ENCODE measurements around the gene GPR37. TPM values are rescaled to one million over a fixed set of nuclear protein-coding genes. Genes with fewer than 3 reads are reported as not detected.

Gene GPR37
- total RNA-seq, 4 donors from 2014 or later: 1.1 TPM; not detected in 2

GRCh38 chr7:124777268-124777667 lies 11.7 kb upstream of the GPR37 start:
- Histone ChIP-seq H3K36me3 (no peaks in the 10 kb centered on the region), H3K4me1 (no peaks in the 10 kb centered on the region), H3K9me3 (no peaks in the 10 kb centered on the region), H3K27me3 (peaks cover 3% of the 10 kb centered on the region), H3K4me3 (no peak overlapping the region), H3K27ac (no peak overlapping the region)
- in situ Hi-C loops (cut with MboI; ENCODE audit: low pct_ligation_motif_present in 1 of 4, low pct_unique_long_range_greater_than_20kb in 1 of 4, low sequenced_read_pairs in 3 of 4): loop anchor here in 2 of 4 donors (25.0 kb wide), 1 partner anchor 615 kb away; no protein-coding TSS in a partner anchor
- intact Hi-C loops (cut with DNase I; ENCODE audit: low total_unique reads): no loop called here
- 62 to 71% methylated on average over 2 of the region's 2 CpGs for whole genome bisulfite sequencing, 2 donors (ENCODE audit: low coverage in 1 of 2)
- TF ChIP-seq POLR2AphosphoS5 (IDR thresholded peaks at IDR 0.05) (no peak), EP300 (IDR thresholded peaks at IDR 0.05; ENCODE audit: low read depth) (no peak), POLR2A (IDR thresholded peaks at IDR 0.05) (no peak), CTCF (IDR thresholded peaks at IDR 0.05) (no peak)
- DNase-seq: no peak

- WGBS, 2 donors (ENCODE audit: low coverage in 1 of 2): 61 to 65% methylated on average over 2 of the region's 2 CpGs
- intact Hi-C loops (cut with DNase I; ENCODE audit: low total_unique reads): no loop called here
- Histone ChIP-seq H3K27ac (no peak overlapping the region), H3K27me3 (peaks cover 3% of the 10 kb centered on the region), H3K36me3 (no peaks in the 10 kb centered on the region), H3K9me3 (no peaks in the 10 kb centered on the region), H3K4me1 (no peaks in the 10 kb centered on the region), H3K4me3 (no peak overlapping the region)
- in situ Hi-C loops (cut with MboI; ENCODE audit: low pct_ligation_motif_present in 1 of 4, low pct_unique_long_range_greater_than_20kb in 1 of 4, low sequenced_read_pairs in 3 of 4): loop anchor here in 2 of 4 donors (25.0 kb wide), 1 partner anchor 614 kb away; no protein-coding TSS in a partner anchor
- no peak for DNase-seq
- TF ChIP-seq EP300 (IDR thresholded peaks at IDR 0.05; ENCODE audit: low read depth): no peak
- TF ChIP-seq POLR2AphosphoS5 (IDR thresholded peaks at IDR 0.05): no peak
- TF ChIP-seq CTCF (IDR thresholded peaks at IDR 0.05): no peak
- no peak for TF ChIP-seq POLR2A (IDR thresholded peaks at IDR 0.05)
Observed at GRCh38 chr7:124776153-124776552, 10.6 kb upstream of the GPR37 start.

GRCh38 chr7:124775422-124775821 lies 9.8 kb upstream of the GPR37 start:
- intact Hi-C loops (cut with DNase I; ENCODE audit: low total_unique reads) (no loop called here), in situ Hi-C loops (cut with MboI; ENCODE audit: low pct_ligation_motif_present in 1 of 4, low pct_unique_long_range_greater_than_20kb in 1 of 4, low sequenced_read_pairs in 3 of 4) (loop anchor here in 2 of 4 donors (25.0 kb wide), 1 partner anchor 613 kb away; no protein-coding TSS in a partner anchor)
- H3K4me3 ChIP-seq: no peak overlapping the region
- H3K27ac ChIP-seq: no peak overlapping the region
- no peaks in the 10 kb centered on the region for H3K4me1 ChIP-seq
- no peaks in the 10 kb centered on the region for H3K9me3 ChIP-seq
- H3K36me3 ChIP-seq: no peaks in the 10 kb centered on the region
- peaks cover 3% of the 10 kb centered on the region for H3K27me3 ChIP-seq
- DNase-seq: no peak
- TF ChIP-seq CTCF (IDR thresholded peaks at IDR 0.05) (no peak), POLR2A (IDR thresholded peaks at IDR 0.05) (no peak), POLR2AphosphoS5 (IDR thresholded peaks at IDR 0.05) (no peak), EP300 (IDR thresholded peaks at IDR 0.05; ENCODE audit: low read depth) (no peak)

GRCh38 chr7:124773938-124774337 lies 8.3 kb upstream of the GPR37 start:
- H3K27ac ChIP-seq: no peak overlapping the region
- no peaks in the 10 kb centered on the region for H3K36me3 ChIP-seq
- H3K4me1 ChIP-seq: no peaks in the 10 kb centered on the region
- H3K27me3 ChIP-seq: peaks cover 3% of the 10 kb centered on the region
- TF ChIP-seq EP300 (IDR thresholded peaks at IDR 0.05; ENCODE audit: low read depth): no peak
- no peak for TF ChIP-seq POLR2AphosphoS5 (IDR thresholded peaks at IDR 0.05)
- DNase-seq: no peak
- WGBS, 2 donors (ENCODE audit: low coverage in 1 of 2): 80 to 87% methylated on average over 4 of the region's 4 CpGs
- H3K9me3 ChIP-seq: no peaks in the 10 kb centered on the region
- no peak overlapping the region for H3K4me3 ChIP-seq
- in situ Hi-C loops (cut with MboI; ENCODE audit: low pct_ligation_motif_present in 1 of 4, low pct_unique_long_range_greater_than_20kb in 1 of 4, low sequenced_read_pairs in 3 of 4): no loop called here
- intact Hi-C loops (cut with DNase I; ENCODE audit: low total_unique reads): no loop called here

- Histone ChIP-seq H3K36me3 (no peaks in the 10 kb centered on the region), H3K27ac (no peak overlapping the region), H3K4me3 (no peak overlapping the region), H3K27me3 (peaks cover 3% of the 10 kb centered on the region), H3K9me3 (no peaks in the 10 kb centered on the region), H3K4me1 (no peaks in the 10 kb centered on the region)
- intact Hi-C loops (cut with DNase I; ENCODE audit: low total_unique reads): no loop called here
- in situ Hi-C loops (cut with MboI; ENCODE audit: low pct_ligation_motif_present in 1 of 4, low pct_unique_long_range_greater_than_20kb in 1 of 4, low sequenced_read_pairs in 3 of 4): no loop called here
- no peak for DNase-seq
- no peak for TF ChIP-seq CTCF (IDR thresholded peaks at IDR 0.05)
- no peak for TF ChIP-seq POLR2A (IDR thresholded peaks at IDR 0.05)
- TF ChIP-seq POLR2AphosphoS5 (IDR thresholded peaks at IDR 0.05): no peak
- TF ChIP-seq EP300 (IDR thresholded peaks at IDR 0.05; ENCODE audit: low read depth): no peak
- WGBS, 2 donors (ENCODE audit: low coverage in 1 of 2): 63 to 66% methylated on average over 3 of the region's 3 CpGs
Observed at GRCh38 chr7:124773339-124773738, 7.7 kb upstream of the GPR37 start.

All from transverse colon (tissue), 4 donors.